B cell (primary cell): ENCODE measurements around the gene IVL. TPM values are rescaled to one million over a fixed set of nuclear protein-coding genes. Genes with fewer than 3 reads are reported as not detected.

Experiments
- ATAC-seq: fragments of 200-7000 bp; cut with Tn5 transposase; one replicate; pipeline ENCODE4 v1.10.0; 2021; ENCODE audit warnings: low read depth, mild to moderate bottlenecking, moderate number of reproducible peaks, moderate library complexity
- CTCF ChIA-PET: fragments of 350-600 bp; sonication (Branson Sonifier 250); formaldehyde crosslinking; loops from one replicate; lab custom pipeline; 2021; ENCODE audit warnings: antibody characterized with exemption, inconsistent platforms; lab: Charles Lee
- POLR2A ChIA-PET: fragments of 350-600 bp; sonication (Branson Sonifier 250); formaldehyde crosslinking; loops from one replicate; lab custom pipeline; 2021; ENCODE audit warnings: antibody characterized with exemption; lab: Charles Lee
- DNase-seq: peaks from one replicate; pipeline ENCODE4 v3.0.0; 2013
- H2AFZ ChIP-seq: 2 replicates; pipeline ENCODE4 v1.6.1; 2012; ENCODE audit warnings: mild to moderate bottlenecking, low read depth, low read length; ENCODE audit not compliant: insufficient read depth, poor library complexity, severe bottlenecking
- H3K27ac ChIP-seq, 2 donors: 1 replicate in 1 of 2; 2 replicates in 1 of 2; pipeline ENCODE4 v1.5.1; 2012 to 2013; ENCODE audit warnings: low read length in 2 of 2, mild to moderate bottlenecking in 2 of 2, moderate library complexity in 1 of 2
- H3K27me3 ChIP-seq, 4 experiments: fragments of 200-600 bp in 1 of 4; sonication (generic) in 1 of 4; replicated peaks in 1 of 4; 1 replicate in 2 of 4; 2 replicates in 2 of 4; pipeline versions ENCODE4 v1.6.1 to v1.7.0; 2013 to 2016; ENCODE audit warnings: low read length in 3 of 4, mild to moderate bottlenecking in 2 of 4, mixed read lengths in 1 of 4, moderate library complexity in 1 of 4; ENCODE audit not compliant: insufficient read depth in 4 of 4, control insufficient read depth in 3 of 4; ENCODE audit errors: control extremely low read depth in 1 of 4
- H3K36me3 ChIP-seq, 2 experiments: replicated peaks in 1 of 2; 1 replicate in 1 of 2; 2 replicates in 1 of 2; pipeline versions ENCODE4 v1.6.1 to v1.7.1; 2013; ENCODE audit warnings: low read length in 1 of 2; ENCODE audit not compliant: insufficient read depth in 2 of 2, control insufficient read depth in 1 of 2; ENCODE audit errors: control extremely low read depth in 1 of 2, extremely low read depth in 1 of 2
- H3K4me1 ChIP-seq, 2 donors: fragments of 200-600 bp in 1 of 2; sonication (generic) in 1 of 2; 1 replicate in 1 of 2; 2 replicates in 1 of 2; pipeline versions ENCODE4 v1.5.1 to v1.6.1; 2013 to 2017; ENCODE audit warnings: low read length in 2 of 2; ENCODE audit not compliant: control insufficient read depth in 2 of 2, insufficient read depth in 2 of 2
- H3K4me2 ChIP-seq: replicated peaks from 2 replicates; pipeline ENCODE3; 2012; ENCODE audit warnings: mild to moderate bottlenecking, low read depth, low read length; ENCODE audit not compliant: poor library complexity, severe bottlenecking
- H3K4me3 ChIP-seq, 5 experiments: fragments of 200-600 bp in 1 of 5; sonication (generic) in 1 of 5; 1 replicate in 3 of 5; 2 replicates in 2 of 5; pipeline versions ENCODE4 v1.5.1 to v1.7.0; 2011 to 2016; ENCODE audit warnings: low read length in 4 of 5, mild to moderate bottlenecking in 4 of 5, low read depth in 2 of 5, control low read depth in 1 of 5, moderate library complexity in 1 of 5; ENCODE audit not compliant: insufficient read depth in 1 of 5; ENCODE audit errors: control extremely low read depth in 1 of 5, extremely low read depth in 1 of 5
- H3K79me2 ChIP-seq: fragments of 200-600 bp; sonication (generic); one replicate; pipeline ENCODE4 v1.6.0; 2016; ENCODE audit warnings: low read length; ENCODE audit not compliant: control insufficient read depth, insufficient read depth
- H3K9ac ChIP-seq: fragments of 200-600 bp; sonication (generic); 2 replicates; pipeline ENCODE4 v1.6.1; 2017; ENCODE audit warnings: mild to moderate bottlenecking, low read length, moderate library complexity
- H3K9me3 ChIP-seq, 3 donors: one replicate each; pipeline versions ENCODE4 v1.6.1 to v1.7.1; 2013; ENCODE audit warnings: low read length in 2 of 3; ENCODE audit not compliant: control insufficient read depth in 2 of 3, insufficient read depth in 1 of 3; ENCODE audit errors: control extremely low read depth in 1 of 3
- H4K20me1 ChIP-seq: 2 replicates; pipeline ENCODE4 v1.6.0; 2012; ENCODE audit warnings: mild to moderate bottlenecking, low read length; ENCODE audit not compliant: insufficient read depth, control insufficient read depth, poor library complexity, severe bottlenecking
- H3K27ac Mint-ChIP-seq: one replicate; pipeline ENCODE4 v1.8.0; 2021; ENCODE audit warnings: mixed read lengths
- H3K27me3 Mint-ChIP-seq: one replicate; pipeline ENCODE4 v1.8.0; 2021; ENCODE audit warnings: mixed read lengths
- H3K4me1 Mint-ChIP-seq: one replicate; pipeline ENCODE4 v1.8.0; 2021; ENCODE audit warnings: mixed read lengths
- H3K4me3 Mint-ChIP-seq: one replicate; pipeline ENCODE4 v1.8.0; 2021; ENCODE audit warnings: mixed read lengths
- H3K9me3 Mint-ChIP-seq: one replicate; pipeline ENCODE4 v1.8.0; 2022; ENCODE audit warnings: mixed read lengths; ENCODE audit not compliant: insufficient read depth
- EZH2 ChIP-seq: IDR thresholded peaks from 2 replicates; pipeline ENCODE4 v1.6.1; 2012; ENCODE audit warnings: borderline replicate concordance, low read depth, mild to moderate bottlenecking, moderate library complexity, low read length; ENCODE audit not compliant: insufficient read depth, poor library complexity, severe bottlenecking
- WGBS: methylation state at CpG from one replicate; pipeline ENCODE4 v1.1.5; 2013; ENCODE audit warnings: missing lambda C conversion rate; ENCODE audit not compliant: insufficient coverage; 5-methylcytosine and 5-hydroxymethylcytosine counted together
- intact Hi-C: fragments of 100-400 bp; cut with micrococcal nuclease; formaldehyde crosslinking; loops from one replicate; pipeline ENCODE4 v1.10.0; 2022
- polyA plus RNA-seq: library from polyadenylated mRNA; depleted of rRNA; stranded (reverse); fragments of >200 nt; gene quantifications from 2 replicates; pipeline ENCODE4 v1.2.3, GENCODE V29; 2012
- total RNA-seq, 2 donors: library from RNA; stranded (reverse); fragments of 120-200 nt in 1 of 2; gene quantifications; 1 replicate in 1 of 2; 2 replicates in 1 of 2; pipeline versions ENCODE4 v1.2.3 to v1.2.4, GENCODE V29; 2013 to 2022
- TF ChIP-seq, protein P1 (sequence below): fragments of 200-600 bp; IDR thresholded peaks from one replicate; pipeline ENCODE4 v1.8.0; 2022; ENCODE audit warnings: antibody characterized with exemption, mild to moderate bottlenecking

The IVL gene
- total and polyA plus RNA-seq, 2 donors (not counting 1 experiment from before 2014, with no cell fraction given) = not detected

DNA sequence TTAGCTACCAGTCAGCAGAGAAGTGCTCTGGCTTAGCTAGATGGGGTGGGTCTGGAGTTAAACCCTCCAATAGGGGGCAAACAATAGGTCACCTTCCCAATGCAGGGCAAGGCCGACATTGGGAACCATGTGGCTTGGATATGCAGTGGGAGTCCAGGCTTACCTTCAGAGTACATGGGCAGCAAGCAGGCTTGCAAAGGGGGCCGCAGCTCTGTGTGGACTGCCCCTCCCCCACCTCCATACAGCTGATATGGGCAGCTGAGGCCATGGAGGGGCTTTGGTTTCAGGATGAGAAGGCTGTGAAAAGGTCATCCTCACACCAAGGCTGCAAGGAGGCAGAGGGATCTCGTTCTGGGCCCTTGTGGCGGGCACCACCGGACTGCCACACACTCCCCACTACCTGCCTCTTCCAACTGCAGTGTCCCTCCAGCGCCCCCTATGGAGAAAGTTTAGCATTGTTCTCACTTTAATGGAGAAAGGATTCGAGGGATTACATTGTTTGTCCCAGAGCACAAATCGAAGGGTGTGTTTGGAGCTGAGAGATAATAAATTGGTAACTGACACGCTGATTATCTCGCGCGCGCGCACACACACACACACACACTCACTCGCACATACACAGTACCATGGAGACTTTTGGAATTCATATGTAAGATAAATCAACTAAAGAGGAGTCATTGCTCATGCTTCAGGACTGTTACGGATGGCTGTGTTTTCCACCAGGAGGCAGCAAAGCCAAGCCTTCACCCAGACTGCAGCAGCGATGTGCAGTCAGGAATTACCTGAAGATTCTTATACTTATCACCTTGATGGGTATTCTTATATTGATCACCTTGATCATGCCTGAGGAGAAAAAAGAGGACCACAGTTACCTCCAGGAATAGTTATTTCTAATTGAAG, 37.3 kb upstream of the IVL start:
- POLR2A ChIA-PET = no interaction called here
- no peaks in the 10 kb centered on the region for H3K9me3 Mint-ChIP-seq
- Histone ChIP-seq H3K4me2 (no peak overlapping the region), H2AFZ (no peak overlapping the region), H3K27ac (no peak overlapping the region), H3K4me3 (no peak overlapping the region), H3K27me3 (peaks cover 0 to 7% (median 1%) of the 10 kb centered on the region in 4 experiments), H3K4me1 (peaks cover 0 to 4% of the 10 kb centered on the region in 2 donors), H3K79me2 (no peaks in the 10 kb centered on the region), H4K20me1 (no peaks in the 10 kb centered on the region), H3K9me3 (no peaks in the 10 kb centered on the region), H3K9ac (no peak overlapping the region), H3K36me3 (no peaks in the 10 kb centered on the region)
- H3K27me3 Mint-ChIP-seq = peaks cover 13% of the 10 kb centered on the region
- peaks cover 2% of the 10 kb centered on the region for H3K4me1 Mint-ChIP-seq
- DNase-seq (no peak), ATAC-seq (no peak)
- no peak overlapping the region for H3K27ac Mint-ChIP-seq
- TF ChIP-seq, protein P1, sequence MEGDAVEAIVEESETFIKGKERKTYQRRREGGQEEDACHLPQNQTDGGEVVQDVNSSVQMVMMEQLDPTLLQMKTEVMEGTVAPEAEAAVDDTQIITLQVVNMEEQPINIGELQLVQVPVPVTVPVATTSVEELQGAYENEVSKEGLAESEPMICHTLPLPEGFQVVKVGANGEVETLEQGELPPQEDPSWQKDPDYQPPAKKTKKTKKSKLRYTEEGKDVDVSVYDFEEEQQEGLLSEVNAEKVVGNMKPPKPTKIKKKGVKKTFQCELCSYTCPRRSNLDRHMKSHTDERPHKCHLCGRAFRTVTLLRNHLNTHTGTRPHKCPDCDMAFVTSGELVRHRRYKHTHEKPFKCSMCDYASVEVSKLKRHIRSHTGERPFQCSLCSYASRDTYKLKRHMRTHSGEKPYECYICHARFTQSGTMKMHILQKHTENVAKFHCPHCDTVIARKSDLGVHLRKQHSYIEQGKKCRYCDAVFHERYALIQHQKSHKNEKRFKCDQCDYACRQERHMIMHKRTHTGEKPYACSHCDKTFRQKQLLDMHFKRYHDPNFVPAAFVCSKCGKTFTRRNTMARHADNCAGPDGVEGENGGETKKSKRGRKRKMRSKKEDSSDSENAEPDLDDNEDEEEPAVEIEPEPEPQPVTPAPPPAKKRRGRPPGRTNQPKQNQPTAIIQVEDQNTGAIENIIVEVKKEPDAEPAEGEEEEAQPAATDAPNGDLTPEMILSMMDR = no peak
- no peak for TF ChIP-seq EZH2
- WGBS = 82% methylated on average over 2 of the region's 17 CpGs
- CTCF ChIA-PET = interaction anchor here (1.0 to 3.0 kb wide), 8 partner anchors 8 to 417 kb away, joined by 4 to 13 read pairs (median 8); no protein-coding TSS in a partner anchor
- intact Hi-C loops = no loop called here
- no peak overlapping the region for H3K4me3 Mint-ChIP-seq

DNA sequence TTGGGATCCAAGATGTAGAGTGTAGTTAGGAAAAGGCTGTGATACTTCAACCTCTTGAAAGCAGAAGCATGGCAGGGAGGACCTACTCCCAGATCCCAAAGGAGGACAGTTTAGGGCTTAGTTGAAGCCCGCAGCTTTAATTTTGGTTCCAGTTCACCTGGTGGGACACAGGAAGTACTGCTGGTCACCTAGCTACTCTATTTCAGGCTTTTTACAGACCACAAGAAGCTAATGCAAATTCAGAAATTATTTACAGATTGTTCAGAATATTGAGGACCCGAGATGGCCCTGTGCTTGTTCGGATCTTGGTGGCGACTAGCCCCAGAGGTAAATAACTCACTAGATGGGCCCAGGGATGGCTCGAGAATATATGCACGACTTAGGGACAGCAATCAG, 36.6 kb upstream of the IVL start:
- no peak overlapping the region for H3K4me2 ChIP-seq
- Mint-ChIP-seq H3K27ac (no peak overlapping the region), H3K4me1 (peaks cover 2% of the 10 kb centered on the region), H3K4me3 (no peak overlapping the region), H3K27me3 (peaks cover 17% of the 10 kb centered on the region), H3K9me3 (no peaks in the 10 kb centered on the region)
- DNase-seq (no peak), ATAC-seq (no peak)
- TF ChIP-seq, protein P1 = no peak
- TF ChIP-seq EZH2 = no peak
- peaks cover 0 to 4% of the 10 kb centered on the region in 2 donors for H3K4me1 ChIP-seq
- H3K4me3 ChIP-seq = no peak overlapping the region
- no peaks in the 10 kb centered on the region for H3K9me3 ChIP-seq
- CTCF ChIA-PET = interaction anchor here (1.8 to 2.2 kb wide), 3 partner anchors 11 to 417 kb away, joined by 4 to 7 read pairs (median 5); no protein-coding TSS in a partner anchor
- 70% methylated on average over 6 of the region's 6 CpGs for WGBS
- no peaks in the 10 kb centered on the region for H3K79me2 ChIP-seq
- H3K36me3 ChIP-seq = no peaks in the 10 kb centered on the region
- no peak overlapping the region for H3K9ac ChIP-seq
- H3K27ac ChIP-seq = no peak overlapping the region
- intact Hi-C loops = no loop called here
- H3K27me3 ChIP-seq = peaks cover 0 to 7% (median 1%) of the 10 kb centered on the region in 4 experiments
- H2AFZ ChIP-seq = no peak overlapping the region
- POLR2A ChIA-PET = no interaction called here
- H4K20me1 ChIP-seq = no peaks in the 10 kb centered on the region
